SU-DHL-6 (cell line): Measurements from ENCODE around the gene FCRL5.

Source experiments
- H2AFZ ChIP-seq: fragments of 200-600 bp; sonication (generic); 2 replicates; pipeline ENCODE4 v1.6.1; 2014; ENCODE audit warnings: low read depth, mild to moderate bottlenecking, moderate library complexity, mixed read lengths, antibody characterized with exemption, low read length; ENCODE audit not compliant: severe bottlenecking
- H3F3A ChIP-seq: fragments of 200-600 bp; shearing (Covaris generic); 2 replicates; pipeline ENCODE4 v1.6.0; 2016; ENCODE audit warnings: antibody characterized with exemption, mild to moderate bottlenecking; ENCODE audit not compliant: insufficient read depth
- H3K27ac ChIP-seq: fragments of 200-600 bp; sonication (generic); 2 replicates; pipeline ENCODE4 v1.5.1; 2016; ENCODE audit warnings: low read depth, mild to moderate bottlenecking, low read length, moderate library complexity, mixed read lengths
- H3K27me3 ChIP-seq: fragments of 200-600 bp; sonication (generic), shearing (Covaris generic); 2 replicates; pipeline ENCODE4 v1.6.0; 2014; ENCODE audit warnings: mild to moderate bottlenecking, low read length
- H3K36me3 ChIP-seq: fragments of 200-600 bp; sonication (generic); 2 replicates; pipeline ENCODE4 v1.6.1; 2014; ENCODE audit warnings: mild to moderate bottlenecking, low read length, mixed read lengths
- H3K4me2 ChIP-seq: fragments of 300-600, 200-600 bp; shearing (Covaris generic), sonication (generic); 2 replicates; pipeline ENCODE4 v1.6.0; 2014; ENCODE audit warnings: low read length, low read depth, mild to moderate bottlenecking; ENCODE audit not compliant: poor library complexity, severe bottlenecking
- H3K4me3 ChIP-seq: fragments of 200-600 bp; sonication (generic); 2 replicates; pipeline ENCODE4 v1.5.1; 2014; ENCODE audit warnings: antibody characterized with exemption, low read length, mild to moderate bottlenecking, mixed read lengths; ENCODE audit not compliant: insufficient read depth, poor library complexity, severe bottlenecking
- H3K79me2 ChIP-seq: fragments of 200-600 bp; sonication (generic); 2 replicates; pipeline ENCODE4 v1.6.1; 2014; ENCODE audit warnings: mild to moderate bottlenecking, low read length, moderate library complexity; ENCODE audit not compliant: insufficient read depth
- H3K9ac ChIP-seq: fragments of 200-600 bp; sonication (generic); 2 replicates; pipeline ENCODE4 v1.7.0; 2014; ENCODE audit warnings: mild to moderate bottlenecking, low read length
- H3K9me2 ChIP-seq: fragments of 200-600 bp; sonication (generic); replicated peaks from 2 replicates; pipeline ENCODE4 v1.6.1; 2014; ENCODE audit warnings: low read length; ENCODE audit not compliant: insufficient read depth
- H3K9me3 ChIP-seq: fragments of 200-600 bp; sonication (generic); 2 replicates; pipeline ENCODE4 v1.6.1; 2014; ENCODE audit warnings: low read length, mixed read lengths; ENCODE audit not compliant: insufficient read depth
- H4K20me1 ChIP-seq: fragments of 200-600 bp; sonication (generic); 2 replicates; pipeline ENCODE4 v1.6.1; 2014; ENCODE audit warnings: low read depth, mild to moderate bottlenecking, antibody characterized with exemption, low read length, moderate library complexity, mixed read lengths
- CTCF ChIP-seq: fragments of 200-600 bp; sonication (generic); IDR thresholded peaks from one replicate; pipeline ENCODE4 v1.5.1; 2017; ENCODE audit warnings: antibody characterized with exemption, mild to moderate bottlenecking, low read length, moderate library complexity; ENCODE audit not compliant: insufficient read depth, poor library complexity, severe bottlenecking
- EZH2phosphoT487 ChIP-seq: fragments of 200-600 bp; sonication (generic), shearing (Covaris generic); conservative IDR thresholded peaks from 2 replicates; pipeline ENCODE4 v1.6.1; 2018; ENCODE audit warnings: mild to moderate bottlenecking, antibody characterized with exemption, low read length, moderate library complexity, mixed read lengths

FCRL5 gene

GRCh38 chr1:157551694-157552693 is at the start of gene FCRL5:
Gene FCRL5 (minus strand): TSS chr1:157552515. CDS start chr1:157552362, 153 bp downstream.
- H3K4me3 ChIP-seq, result peak within 1 kb of the TSS; percentile 78
- H3K36me3 ChIP-seq, result no peaks in the 10 kb centered on the region
- peaks cover 11% of the 10 kb centered on the region; the same call in 1 of the 2 replicates for H3F3A ChIP-seq
- H3K27ac ChIP-seq, result peak within 1 kb of the TSS; percentile 77
- H3K27me3 ChIP-seq, result no peaks in the 10 kb centered on the region
- TF ChIP-seq CTCF, result no peak
- no peak for TF ChIP-seq EZH2phosphoT487
- no peaks in the 10 kb centered on the region for H3K9me3 ChIP-seq
- peaks cover 6% of the 10 kb centered on the region; the same call in 1 of the 2 replicates for H3K79me2 ChIP-seq
- no peaks in the 10 kb centered on the region for H3K9me2 ChIP-seq
- H3K4me2 ChIP-seq, result peak within 1 kb of the TSS; percentile 90
- H4K20me1 ChIP-seq, result no peaks in the 10 kb centered on the region
- peak within 1 kb of the TSS; percentile 75 for H3K9ac ChIP-seq
- peak within 1 kb of the TSS; percentile 61 for H2AFZ ChIP-seq

GRCh38 chr1:157600236-157600635 is 47.9 kb upstream of the FCRL5 start:
- Histone ChIP-seq H3K4me3 (no peak overlapping the region), H3K9me3 (no peaks in the 10 kb centered on the region), H3K9me2 (no peaks in the 10 kb centered on the region), H3K4me2 (no peak overlapping the region), H3K27me3 (no peaks in the 10 kb centered on the region), H3F3A (0 out of 2 replicates have a peak, but pooled peaks cover 17% of the 10 kb centered on the region), H4K20me1 (no peaks in the 10 kb centered on the region), H2AFZ (no peak overlapping the region), H3K9ac (no peak overlapping the region), H3K27ac (no peak overlapping the region), H3K36me3 (no peaks in the 10 kb centered on the region), H3K79me2 (no peaks in the 10 kb centered on the region)
- TF ChIP-seq EZH2phosphoT487, result no peak
- no peak for TF ChIP-seq CTCF

- no peaks in the 10 kb centered on the region for H3K79me2 ChIP-seq
- no peak within 1 kb of the TSS for H2AFZ ChIP-seq
- H3F3A ChIP-seq, result peaks cover 27% of the 10 kb centered on the region; the same call in 1 of the 2 replicates
- no peaks in the 10 kb centered on the region for H3K36me3 ChIP-seq
- H3K4me3 ChIP-seq, result no peak within 1 kb of the TSS
- 0 out of 2 replicates have a peak within 1 kb of the TSS, but pooled peaks have one; percentile 1 for H3K9ac ChIP-seq
- no peaks in the 10 kb centered on the region for H3K9me2 ChIP-seq
- H4K20me1 ChIP-seq, result no peaks in the 10 kb centered on the region
- peak within 1 kb of the TSS; percentile 10; the same call in 1 of the 2 replicates for H3K27ac ChIP-seq
- H3K9me3 ChIP-seq, result no peaks in the 10 kb centered on the region
- H3K4me2 ChIP-seq, result peak within 1 kb of the TSS; percentile 54
- no peaks in the 10 kb centered on the region for H3K27me3 ChIP-seq
- TF ChIP-seq CTCF (no peak), EZH2phosphoT487 (no peak)
Observed at GRCh38 chr1:157597959-157598667, 45.8 kb upstream of the FCRL5 start, which contains the start of gene FCRL4. Gene FCRL4 (minus strand): TSS chr1:157598085. CDS start chr1:157597944, 141 bp downstream.
